Measurements from ENCODE around the gene TMEM164.
"Not testable (repeated sequence)": the region's sequence is repeated elsewhere in the genome, so short reads cannot be mapped to it uniquely, and the experiment has no call there.

DNA sequence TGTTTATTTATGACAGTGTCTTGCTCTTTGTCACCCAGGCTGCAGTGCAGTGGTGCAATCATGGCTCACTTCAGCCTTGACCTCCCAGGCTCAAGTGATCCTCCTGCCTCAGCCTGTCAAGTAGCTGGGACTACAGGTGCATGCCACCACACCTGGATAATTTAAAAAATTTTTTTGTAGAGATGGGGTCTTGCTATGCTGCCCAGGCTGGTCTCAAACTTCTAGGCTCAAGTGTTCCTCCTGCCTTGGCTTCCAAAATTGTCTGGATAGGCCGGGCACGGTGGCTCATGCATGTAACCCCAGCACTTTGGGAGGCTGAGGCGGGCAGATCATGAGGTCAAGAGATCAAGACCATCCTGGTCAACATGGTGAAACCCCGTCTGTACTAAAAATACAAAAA is 32.1 kb upstream of the TMEM164 start:
- TF ChIP-seq FOXM1 (IDR thresholded peaks at IDR 0.05; ENCODE audit: borderline replicate concordance); SP1 (IDR thresholded peaks at IDR 0.05); FOXK2 (IDR thresholded peaks at IDR 0.05); HDGF (IDR thresholded peaks at IDR 0.05; ENCODE audit: borderline replicate concordance): not testable (repeated sequence)

Data from HEK293T (cell line).